Transverse colon (tissue), 3 donors: Measurements from ENCODE around the gene SCN4A.

Experiments used
- EP300 ChIP-seq: sonication (generic); formaldehyde crosslinking; IDR thresholded peaks from one replicate; pipeline ENCODE4 v1.6.1; 2017; ENCODE audit warnings: antibody characterized with exemption, low read depth
- TF ChIP-seq, protein P1 (sequence below), 5 experiments: fragments of 200-600 bp in 3 of 5; fragments of 450-650 bp in 2 of 5; sonication (generic) in 3 of 5; IDR thresholded peaks; 1 replicate in 2 of 5; 2 replicates in 3 of 5; pipeline ENCODE4 v1.5.1; 2016 to 2017; ENCODE audit warnings: antibody characterized with exemption in 5 of 5, inconsistent platforms in 3 of 5, mild to moderate bottlenecking in 2 of 5, moderate library complexity in 1 of 5

DNA sequence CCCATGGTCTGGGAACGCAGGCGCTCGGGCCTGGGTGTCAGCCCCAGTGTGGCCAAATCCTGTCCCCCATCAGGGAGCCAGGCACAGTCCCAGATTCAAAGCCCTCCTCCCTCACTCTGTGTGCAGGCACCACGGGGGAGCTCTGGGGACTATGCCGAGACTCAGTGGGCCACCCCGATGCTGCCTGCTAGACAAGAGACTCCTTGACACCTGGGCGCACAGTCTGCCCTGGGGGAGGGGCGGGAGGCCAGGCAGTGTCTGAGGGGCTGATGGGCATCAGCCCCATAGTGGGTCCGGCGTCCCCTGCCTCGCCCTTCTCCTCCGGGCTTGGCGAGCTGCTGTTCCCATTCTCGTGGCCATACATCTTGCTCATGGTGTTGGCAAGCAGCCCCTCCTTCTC lies 32.1 kb downstream of the SCN4A start:
- TF ChIP-seq, protein P1, sequence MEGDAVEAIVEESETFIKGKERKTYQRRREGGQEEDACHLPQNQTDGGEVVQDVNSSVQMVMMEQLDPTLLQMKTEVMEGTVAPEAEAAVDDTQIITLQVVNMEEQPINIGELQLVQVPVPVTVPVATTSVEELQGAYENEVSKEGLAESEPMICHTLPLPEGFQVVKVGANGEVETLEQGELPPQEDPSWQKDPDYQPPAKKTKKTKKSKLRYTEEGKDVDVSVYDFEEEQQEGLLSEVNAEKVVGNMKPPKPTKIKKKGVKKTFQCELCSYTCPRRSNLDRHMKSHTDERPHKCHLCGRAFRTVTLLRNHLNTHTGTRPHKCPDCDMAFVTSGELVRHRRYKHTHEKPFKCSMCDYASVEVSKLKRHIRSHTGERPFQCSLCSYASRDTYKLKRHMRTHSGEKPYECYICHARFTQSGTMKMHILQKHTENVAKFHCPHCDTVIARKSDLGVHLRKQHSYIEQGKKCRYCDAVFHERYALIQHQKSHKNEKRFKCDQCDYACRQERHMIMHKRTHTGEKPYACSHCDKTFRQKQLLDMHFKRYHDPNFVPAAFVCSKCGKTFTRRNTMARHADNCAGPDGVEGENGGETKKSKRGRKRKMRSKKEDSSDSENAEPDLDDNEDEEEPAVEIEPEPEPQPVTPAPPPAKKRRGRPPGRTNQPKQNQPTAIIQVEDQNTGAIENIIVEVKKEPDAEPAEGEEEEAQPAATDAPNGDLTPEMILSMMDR (IDR thresholded peaks at IDR 0.05): no peak
- no peak for TF ChIP-seq EP300
